ENCODE results near the gene GALNT17. TPM values are rescaled to one million over a fixed set of nuclear protein-coding genes. Genes with fewer than 3 reads are reported as not detected.

The GALNT17 gene
- total RNA-seq, 1 experiment from 2014 or later: not detected

DNA sequence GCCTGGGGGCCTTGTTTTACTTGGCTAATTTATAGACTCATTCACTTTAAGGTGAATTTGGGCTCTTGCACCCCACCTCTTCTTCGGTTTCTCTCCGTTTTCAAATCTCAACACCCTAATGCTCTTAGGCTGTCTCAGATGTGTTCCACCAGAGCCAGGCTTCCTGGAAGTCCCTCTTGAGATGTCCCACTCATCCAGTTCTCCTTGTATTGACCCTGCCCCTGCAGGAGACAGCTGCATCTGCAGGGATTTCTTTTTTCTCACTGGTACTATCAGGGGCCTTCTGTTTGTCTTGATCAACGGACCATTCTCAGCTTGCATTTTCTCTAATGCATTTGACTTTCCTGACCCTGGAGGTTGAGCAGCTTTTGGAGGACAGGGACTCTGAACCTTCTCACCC is 279.5 kb downstream of the GALNT17 start:
- in situ Hi-C loops (cut with HindIII; ENCODE audit: low sequenced_read_pairs): no loop called here
- no peak for DNase-seq (ENCODE audit: low spot score)

DNA sequence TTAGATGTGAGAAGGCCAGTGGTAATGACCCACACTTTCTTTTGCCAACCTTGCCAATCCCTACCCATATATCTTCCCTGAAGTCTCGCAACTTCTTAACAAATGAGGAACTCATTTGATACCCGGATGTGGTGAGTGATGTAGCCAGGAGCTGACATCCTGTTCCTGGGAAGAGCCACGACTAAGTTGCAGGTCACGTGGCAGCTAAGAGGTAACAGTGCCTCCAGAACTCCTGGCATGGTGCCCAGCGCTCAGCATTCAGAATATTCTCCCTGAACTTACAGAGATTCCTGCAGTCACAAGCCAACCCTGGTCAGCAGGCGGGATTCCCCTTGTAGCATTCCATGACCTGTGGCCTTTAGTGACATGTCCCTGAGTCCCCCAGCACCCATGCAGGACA is 282.5 kb downstream of the GALNT17 start:
- DNase-seq (ENCODE audit: low spot score): peak; percentile 52
- in situ Hi-C loops (cut with HindIII; ENCODE audit: low sequenced_read_pairs): no loop called here

DNA sequence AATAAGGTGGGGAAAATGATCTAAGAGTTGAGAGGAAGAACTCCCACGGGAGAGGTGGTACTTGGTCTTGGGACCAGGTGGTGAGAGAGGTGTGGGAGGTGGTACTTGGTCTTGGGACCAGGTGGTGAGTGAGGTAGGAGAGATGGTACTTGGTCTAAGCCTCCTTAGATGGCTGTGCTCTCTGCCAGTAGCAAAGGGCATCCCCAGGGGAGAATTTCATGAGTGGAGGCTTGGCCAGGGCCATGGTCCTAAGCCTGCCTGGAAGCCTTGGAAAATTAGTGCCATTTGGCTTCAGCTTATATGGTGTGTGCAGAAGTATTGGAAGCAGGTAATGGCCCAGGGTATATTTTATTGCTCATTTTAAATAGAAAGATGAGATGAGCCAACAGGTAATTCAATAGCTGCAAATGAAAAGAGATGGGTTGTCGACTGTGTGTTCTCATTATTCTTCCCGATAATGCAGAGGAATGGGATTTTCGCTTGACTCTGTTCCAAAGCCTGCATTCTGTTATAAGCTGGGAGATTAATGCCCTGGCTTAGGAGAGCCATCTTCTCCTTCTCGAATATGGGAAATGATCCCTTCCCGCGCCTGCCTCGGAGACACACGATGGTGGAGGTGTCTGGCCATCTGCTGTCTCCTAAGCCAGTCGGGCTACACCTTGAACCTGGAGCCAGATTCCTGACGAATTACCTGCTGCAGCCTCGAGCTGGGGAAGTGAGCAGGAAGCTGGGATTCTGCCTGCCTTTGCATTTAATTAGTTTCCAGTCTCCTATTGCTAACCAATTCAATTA is 287.8 kb downstream of the GALNT17 start:
- in situ Hi-C loops (cut with HindIII; ENCODE audit: low sequenced_read_pairs): no loop called here
- DNase-seq (ENCODE audit: low spot score): peak; percentile 89

DNA sequence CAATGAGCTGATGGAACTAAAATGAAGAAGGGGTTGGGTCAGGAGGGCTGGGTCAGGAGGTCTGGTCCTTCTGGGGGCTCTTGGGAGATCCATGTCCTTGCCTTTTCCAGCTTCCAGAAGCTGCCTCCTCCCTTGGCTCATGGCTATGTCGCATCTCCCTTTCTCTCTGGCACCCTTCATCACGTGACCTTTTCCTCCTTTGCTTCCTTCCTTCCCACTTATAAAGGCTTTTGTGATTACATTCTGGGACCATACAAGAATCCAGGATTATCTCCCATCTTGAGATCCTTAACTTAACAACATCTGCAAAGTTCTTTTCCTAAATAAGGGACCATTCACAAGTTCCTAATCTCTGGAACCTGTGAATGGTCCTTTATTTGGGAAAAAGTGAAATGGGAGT is 290.2 kb downstream of the GALNT17 start:
- in situ Hi-C loops (cut with HindIII; ENCODE audit: low sequenced_read_pairs): no loop called here
- DNase-seq (ENCODE audit: low spot score): no peak

DNA sequence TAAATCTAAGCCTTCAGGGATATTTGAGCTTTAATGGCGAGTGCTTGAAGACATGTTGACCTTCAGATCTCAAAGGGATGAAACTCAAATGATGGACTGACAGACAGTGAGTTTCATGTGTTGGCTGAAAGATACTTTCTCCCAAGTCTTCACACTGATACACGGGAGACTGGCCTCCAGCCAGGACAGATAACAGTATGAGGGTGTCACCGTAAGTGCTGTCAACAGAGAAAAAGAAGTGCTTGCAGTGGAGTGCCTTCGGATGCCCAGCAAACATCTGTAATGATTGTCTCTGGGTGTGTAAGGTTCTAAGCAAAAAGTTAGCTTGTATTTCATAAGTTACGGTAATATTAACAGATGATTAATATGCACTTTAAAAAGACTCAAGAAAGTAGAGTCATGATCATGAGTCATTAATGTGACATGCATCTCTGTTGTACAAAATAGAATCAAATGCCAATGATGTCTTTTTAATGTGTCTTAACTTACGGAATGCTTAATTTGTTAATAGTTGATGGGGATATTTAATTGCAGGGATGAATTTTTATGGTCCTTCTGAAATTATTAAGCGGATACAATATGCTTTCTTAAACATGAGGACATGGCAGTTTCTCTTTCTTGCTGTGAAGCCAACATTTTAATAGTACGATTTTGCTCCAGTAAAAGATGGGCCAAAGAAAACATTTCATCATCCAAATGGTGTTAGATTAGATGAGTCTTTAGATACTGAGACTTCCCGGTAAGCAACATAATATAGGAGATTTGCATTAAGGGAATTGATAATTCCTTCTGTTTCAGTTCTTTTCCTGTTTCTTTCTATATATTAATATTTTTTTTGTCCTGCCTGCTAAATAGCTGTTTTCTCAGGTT is 292.5 kb downstream of the GALNT17 start:
- in situ Hi-C loops (cut with HindIII; ENCODE audit: low sequenced_read_pairs): no loop called here
- DNase-seq (ENCODE audit: low spot score): no peak

DNA sequence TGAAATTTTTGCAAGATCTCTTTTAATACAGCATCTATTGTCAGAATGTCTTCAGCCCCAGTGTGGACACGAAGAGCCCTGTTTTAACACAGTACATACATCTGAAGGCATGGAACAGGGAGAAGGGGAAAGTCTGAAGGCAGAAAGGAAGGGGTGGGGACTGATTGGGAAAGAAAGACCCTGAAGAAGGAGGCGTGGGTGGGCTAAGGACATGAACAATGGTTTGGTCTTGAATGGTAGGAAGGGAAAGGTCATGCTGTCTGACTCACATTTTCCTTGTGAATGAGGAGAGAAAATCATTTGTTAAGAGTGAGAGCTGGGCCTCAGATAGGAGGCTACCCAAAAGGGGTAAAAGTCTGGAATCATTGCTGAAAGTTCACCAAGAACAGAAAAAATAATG is 297.1 kb downstream of the GALNT17 start:
- no peak for DNase-seq (ENCODE audit: low spot score)
- in situ Hi-C loops (cut with HindIII; ENCODE audit: low sequenced_read_pairs): no loop called here

DNA sequence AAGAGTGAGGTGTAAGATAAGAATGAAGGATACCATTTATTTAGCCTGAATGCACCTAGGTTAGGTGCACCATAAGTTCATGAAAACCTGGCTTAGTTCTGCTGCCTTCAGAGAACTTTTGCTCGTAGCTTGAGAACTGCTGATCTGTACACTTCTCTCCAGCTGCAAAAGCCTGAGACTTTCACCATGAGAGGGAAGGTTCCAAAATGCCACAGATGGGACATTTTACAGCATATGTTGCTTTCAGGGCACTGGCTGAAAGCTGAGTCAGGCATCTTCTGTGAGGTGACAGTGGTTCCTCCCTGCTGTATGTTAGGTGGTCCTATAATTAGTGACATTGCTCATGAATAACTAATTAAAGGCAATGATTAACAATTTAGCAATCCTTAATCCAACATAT is 298.3 kb downstream of the GALNT17 start:
- in situ Hi-C loops (cut with HindIII; ENCODE audit: low sequenced_read_pairs): no loop called here
- DNase-seq (ENCODE audit: low spot score): no peak

DNA sequence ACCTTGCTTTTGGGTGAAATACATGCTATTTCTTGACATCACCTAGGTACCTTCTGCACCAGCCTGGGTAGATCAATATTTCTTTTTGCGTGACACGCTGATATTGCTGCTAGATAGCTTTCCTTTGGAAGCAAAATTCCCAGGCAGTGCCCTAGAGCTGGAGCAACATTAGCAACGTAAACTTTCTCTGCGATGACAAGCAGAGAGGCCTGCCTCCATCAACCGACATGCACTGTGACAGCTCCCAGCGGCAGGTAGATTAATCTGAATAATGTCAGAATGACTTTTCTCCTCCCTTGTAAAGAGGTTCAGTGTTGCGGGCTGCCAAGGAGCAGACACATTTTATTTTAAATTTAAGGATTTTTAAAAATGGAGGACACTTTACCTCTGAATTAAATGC is 307.4 kb downstream of the GALNT17 start:
- in situ Hi-C loops (cut with HindIII; ENCODE audit: low sequenced_read_pairs): no loop called here
- DNase-seq (ENCODE audit: low spot score): no peak

DNA sequence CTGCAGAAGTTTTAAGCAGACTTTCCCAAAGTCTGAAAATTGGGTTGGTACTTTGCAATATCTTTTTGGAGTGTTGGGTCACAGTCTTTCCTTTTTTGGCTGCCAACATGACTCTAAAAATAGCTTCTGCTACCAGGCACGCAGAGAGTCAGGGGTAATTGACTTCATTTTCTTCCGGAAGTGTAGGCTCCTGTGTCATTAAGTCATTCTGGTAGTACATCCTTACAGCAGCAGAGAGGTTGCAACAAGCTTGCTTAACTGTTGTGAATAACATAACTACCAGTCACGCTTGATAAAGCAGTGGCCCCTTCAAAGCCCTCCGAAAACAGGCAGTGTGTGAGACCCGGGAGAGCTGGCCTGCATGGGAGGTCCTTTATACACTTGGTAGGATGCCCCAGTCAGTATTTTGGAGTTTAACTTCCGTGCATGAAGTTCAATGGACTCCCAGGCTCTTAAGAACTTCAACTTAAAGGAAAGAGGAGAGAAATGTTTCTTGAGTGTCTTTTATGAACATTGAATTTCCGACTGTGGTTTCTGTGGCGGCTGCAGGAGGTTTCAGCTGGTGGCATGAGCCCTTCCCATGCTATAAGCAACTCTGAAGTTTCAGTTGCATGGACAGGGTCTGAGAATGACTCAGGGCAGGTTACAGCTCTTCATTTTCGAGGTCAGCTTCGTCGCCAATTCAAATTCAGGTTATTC is 310.7 kb downstream of the GALNT17 start:
- in situ Hi-C loops (cut with HindIII; ENCODE audit: low sequenced_read_pairs): no loop called here
- DNase-seq (ENCODE audit: low spot score): no peak

DNA sequence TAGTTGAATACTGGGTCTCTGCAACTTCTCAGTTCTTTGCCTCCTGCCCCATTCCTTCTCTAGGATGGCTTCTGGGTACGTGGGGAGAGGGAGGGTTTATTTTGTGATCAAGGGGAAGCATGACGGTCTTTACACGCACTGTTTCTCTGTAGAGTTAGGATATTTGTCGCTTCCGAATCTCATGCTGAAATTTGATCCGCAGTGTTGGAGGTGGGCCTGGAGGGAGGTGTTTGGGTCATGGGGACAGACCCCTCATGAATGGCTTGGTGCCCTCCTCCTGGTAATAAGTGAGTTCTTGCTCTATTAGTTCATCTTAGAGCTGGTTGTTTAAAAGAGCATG is 311.2 kb downstream of the GALNT17 start:
- no peak for DNase-seq (ENCODE audit: low spot score)
- in situ Hi-C loops (cut with HindIII; ENCODE audit: low sequenced_read_pairs): no loop called here

DNA sequence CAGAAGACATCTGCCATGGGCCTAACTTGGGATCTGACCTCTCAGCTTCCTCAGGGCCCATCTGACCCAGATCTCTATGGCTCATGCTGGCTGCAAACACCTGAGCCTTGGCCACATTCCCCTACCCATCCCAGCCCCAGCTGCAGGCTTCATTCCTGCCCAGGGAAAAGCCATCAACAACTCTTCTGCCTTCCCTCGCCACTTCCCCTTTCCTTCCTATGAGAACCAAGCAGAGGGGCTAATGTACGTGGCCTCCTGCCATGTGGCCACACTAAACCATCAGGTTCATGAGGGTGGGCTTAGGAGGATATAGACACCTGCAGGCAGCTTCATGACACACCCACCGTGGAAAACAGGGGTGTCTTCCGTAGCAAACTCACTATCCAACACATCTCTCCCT is 312.2 kb downstream of the GALNT17 start:
- DNase-seq (ENCODE audit: low spot score): peak; percentile 57
- in situ Hi-C loops (cut with HindIII; ENCODE audit: low sequenced_read_pairs): no loop called here

DNA sequence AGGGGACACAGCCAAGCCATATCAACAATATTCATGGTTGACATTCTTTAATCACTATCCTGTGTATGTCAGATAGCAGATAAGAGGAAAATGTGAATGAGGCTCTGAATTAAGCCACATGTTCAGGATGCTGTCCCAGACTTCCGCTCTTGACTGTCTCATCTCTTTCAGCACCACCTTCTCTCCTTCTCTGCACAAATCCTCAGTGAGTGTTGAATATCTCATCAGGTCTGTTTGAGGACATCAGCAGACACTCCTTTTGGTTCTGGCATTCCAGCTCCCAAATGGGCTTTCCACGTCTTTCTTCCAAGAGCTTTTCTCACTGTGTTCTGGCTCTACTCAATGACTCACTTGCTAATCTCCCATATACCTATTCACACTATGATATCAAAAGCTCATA is 321.7 kb downstream of the GALNT17 start:
- DNase-seq (ENCODE audit: low spot score): no peak
- in situ Hi-C loops (cut with HindIII; ENCODE audit: low sequenced_read_pairs): no loop called here

DNA sequence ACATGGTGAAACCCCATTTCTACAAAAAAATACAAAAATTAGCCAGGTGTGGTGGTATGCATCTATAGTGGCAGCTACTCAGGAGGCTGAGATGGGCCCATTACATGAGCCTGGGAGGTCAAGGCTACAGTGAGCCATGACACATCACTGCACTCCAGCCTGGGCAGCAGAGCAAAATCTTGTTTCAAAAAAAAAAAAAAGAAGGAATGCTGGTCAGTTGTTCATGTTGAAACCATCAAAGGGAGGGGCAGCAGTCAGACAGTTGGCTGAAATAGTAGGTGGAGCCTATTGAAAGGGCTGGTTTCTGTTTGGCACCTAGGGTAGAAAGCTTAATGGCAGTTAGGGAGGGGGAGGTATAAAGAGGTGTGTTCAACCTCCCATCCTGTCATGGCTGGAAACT is 323.0 kb downstream of the GALNT17 start:
- in situ Hi-C loops (cut with HindIII; ENCODE audit: low sequenced_read_pairs): no loop called here
- no peak for DNase-seq (ENCODE audit: low spot score)

DNA sequence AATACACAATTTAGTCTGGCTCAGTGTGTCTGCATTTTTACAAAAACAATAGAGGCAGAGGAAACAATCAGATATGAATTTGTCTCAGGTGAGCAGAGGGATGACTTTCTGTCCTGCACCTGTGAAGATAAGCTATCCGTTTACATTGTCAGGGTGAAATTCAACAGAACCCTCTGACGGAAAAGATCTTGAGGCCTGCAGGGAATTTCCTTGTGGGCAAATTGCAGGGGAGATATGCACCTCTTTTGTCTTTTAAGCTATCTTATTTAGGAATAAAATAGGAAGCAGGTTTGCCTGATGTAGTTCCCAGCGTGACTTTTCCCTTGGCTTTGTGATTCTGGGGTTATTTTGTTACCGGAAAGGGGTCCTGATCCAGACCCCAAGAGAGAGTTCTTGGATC is 325.1 kb downstream of the GALNT17 start:
- no peak for DNase-seq (ENCODE audit: low spot score)
- in situ Hi-C loops (cut with HindIII; ENCODE audit: low sequenced_read_pairs): no loop called here

DNA sequence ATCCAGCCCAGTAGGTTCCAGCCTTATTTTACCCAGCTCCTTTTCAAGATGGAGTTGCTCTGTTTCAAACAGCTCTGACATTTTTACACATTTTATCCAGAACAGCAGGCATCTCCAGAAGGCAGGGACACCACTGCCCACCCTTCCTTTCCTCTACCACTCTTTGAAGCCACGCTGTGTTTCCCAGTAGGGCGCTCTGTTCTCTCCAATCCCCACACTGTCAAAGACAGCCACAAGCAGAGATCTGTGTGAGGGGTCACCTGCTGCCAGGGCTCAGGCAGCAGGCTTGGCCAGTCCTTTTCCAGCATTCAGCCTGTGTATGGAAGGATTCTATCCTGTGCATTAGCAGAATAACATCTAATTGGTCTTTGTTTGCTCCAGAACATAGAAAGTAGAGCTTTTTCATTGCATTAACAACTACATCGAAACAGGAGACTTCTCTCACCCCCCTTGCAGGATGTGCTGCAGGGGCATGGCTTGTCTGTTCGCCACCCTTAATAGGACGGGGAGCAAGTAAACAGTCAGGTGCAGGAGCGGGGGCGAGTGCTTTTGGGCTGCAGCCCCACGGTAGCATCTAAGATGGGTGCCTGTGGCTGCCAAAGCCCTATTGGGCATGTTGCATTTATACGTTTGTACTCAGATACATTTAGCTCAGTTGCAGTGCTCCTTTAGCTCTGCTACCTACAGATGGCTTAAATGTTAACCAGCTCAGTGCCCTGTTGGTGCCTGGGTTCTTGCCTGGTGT is 326.1 kb downstream of the GALNT17 start:
- DNase-seq (ENCODE audit: low spot score): peak; percentile 83
- in situ Hi-C loops (cut with HindIII; ENCODE audit: low sequenced_read_pairs): no loop called here

DNA sequence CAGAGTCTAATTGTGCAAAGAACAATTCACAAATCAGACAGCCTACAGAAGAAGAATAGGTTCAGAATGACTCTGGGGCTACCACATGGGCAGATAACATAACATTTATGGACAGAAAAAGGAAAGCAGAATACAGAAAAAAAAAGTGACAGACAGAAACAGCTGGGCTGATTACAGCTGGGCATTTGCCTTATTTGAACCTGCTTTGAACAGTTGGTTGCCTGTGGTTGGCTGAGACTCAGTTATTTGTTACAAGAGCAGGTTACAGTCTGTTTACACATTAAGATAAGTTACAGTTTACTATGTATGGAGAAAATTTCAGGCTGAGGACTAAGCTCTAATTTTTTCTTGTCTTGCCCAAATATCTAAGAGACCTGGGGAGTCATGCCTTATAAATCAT is 327.2 kb downstream of the GALNT17 start:
- DNase-seq (ENCODE audit: low spot score): no peak
- in situ Hi-C loops (cut with HindIII; ENCODE audit: low sequenced_read_pairs): no loop called here

DNA sequence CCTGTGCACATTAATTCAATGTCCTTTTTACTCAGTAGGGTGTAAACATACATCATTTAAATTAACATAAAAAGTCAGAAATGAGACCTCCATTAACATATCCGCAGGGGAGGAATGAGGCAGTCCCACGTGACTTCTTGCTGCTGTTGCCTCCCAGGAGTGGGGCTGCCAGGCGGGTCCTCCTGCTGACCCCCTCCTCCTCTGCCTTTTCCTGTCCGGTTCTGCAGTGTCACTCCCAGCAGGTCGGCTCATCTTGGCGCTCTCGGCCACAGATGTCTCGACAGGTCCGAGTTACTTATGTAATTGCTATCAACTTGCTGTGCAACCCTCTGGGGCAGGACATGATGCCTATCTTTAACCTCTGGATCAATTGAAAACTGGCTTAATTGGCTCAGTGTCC is 329.6 kb downstream of the GALNT17 start:
- in situ Hi-C loops (cut with HindIII; ENCODE audit: low sequenced_read_pairs): no loop called here
- no peak for DNase-seq (ENCODE audit: low spot score)

DNA sequence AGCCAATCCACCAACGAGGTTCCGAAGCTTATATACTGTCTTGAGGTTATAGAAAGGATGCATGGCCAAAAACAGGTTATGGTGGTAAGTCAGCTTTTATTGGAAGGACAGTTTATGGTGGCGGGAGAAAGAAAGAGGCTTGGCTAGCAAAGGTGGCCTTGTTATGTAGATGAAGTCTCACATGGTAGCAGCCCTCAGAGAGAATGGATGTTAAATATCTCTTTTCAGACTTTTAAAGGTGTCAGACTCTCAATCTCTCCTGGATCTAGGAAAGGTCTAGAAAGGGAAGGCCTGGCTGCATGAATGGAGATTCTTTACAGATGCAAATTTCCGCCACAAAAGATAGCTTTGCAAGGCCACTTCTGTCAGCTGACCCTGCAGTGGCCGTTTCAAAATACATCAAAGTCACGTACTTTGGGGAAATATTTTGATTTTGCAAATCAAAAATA is 333.8 kb downstream of the GALNT17 start:
- no peak for DNase-seq (ENCODE audit: low spot score)
- in situ Hi-C loops (cut with HindIII; ENCODE audit: low sequenced_read_pairs): no loop called here

DNA sequence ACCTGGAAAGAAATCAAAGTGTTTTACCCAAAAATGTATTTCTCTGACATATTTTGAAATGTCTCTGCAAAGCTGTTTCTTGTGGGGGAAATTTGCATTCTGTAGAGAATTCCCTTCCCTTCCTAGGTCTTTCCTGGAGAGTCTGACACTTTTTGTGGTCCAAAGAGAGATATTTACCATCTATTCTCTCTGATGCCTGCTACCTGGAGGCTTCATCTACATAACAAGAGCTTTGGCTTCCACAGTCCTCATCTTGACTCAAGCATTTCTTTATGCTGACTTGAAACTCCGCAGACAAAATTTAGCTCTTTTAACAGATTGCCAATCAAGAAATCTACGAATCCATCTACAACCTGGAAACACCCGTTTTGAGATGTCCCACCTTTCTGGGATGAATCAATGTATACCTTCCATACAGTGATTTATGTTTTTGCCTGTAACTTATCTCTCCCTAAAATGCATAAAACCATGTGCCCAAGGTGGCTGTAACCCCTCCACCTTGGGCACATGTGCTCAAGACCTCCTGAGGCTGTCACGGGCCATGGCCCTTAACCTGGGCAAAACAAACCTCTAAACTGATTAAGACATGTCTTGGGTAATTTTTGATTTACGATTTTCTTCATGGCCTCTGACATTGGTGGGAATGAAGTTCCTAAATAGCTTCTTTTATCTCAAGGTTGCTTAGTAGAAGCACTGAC is 334.7 kb downstream of the GALNT17 start:
- in situ Hi-C loops (cut with HindIII; ENCODE audit: low sequenced_read_pairs): no loop called here
- DNase-seq (ENCODE audit: low spot score): no peak

Data from G401 (cell line).